HepG2 (cell line): ENCODE results near the gene ZFR. TPM values are rescaled to one million over a fixed set of nuclear protein-coding genes. Genes with fewer than 3 reads are reported as not detected.

Experiments
- ATAC-seq: fragments of 200-7000 bp; cut with Tn5 transposase; 3 replicates; pipeline ENCODE4 v1.9.1; 2020; ENCODE audit warnings: mild to moderate bottlenecking, moderate library complexity
- BruUV-seq: library from RNA; stranded (reverse); fragments of 400-500 nt; replicated peaks from 2 replicates; lab custom pipeline; 2021; lab: Mats Ljungman, UMichigan
- CTCF ChIA-PET: fragments of 300-600 bp; formaldehyde crosslinking; extraction: SDS; loops from one replicate; lab custom pipeline; 2021; ENCODE audit warnings: low total read pairs, inconsistent platforms, low intra/inter-chr PET ratio; lab: Yijun Ruan, JAX
- POLR2A ChIA-PET: fragments of 350-600 bp; sonication (Branson Sonifier 250); formaldehyde crosslinking; loops from one replicate; lab custom pipeline; 2020; ENCODE audit warnings: antibody characterized with exemption, inconsistent platforms; lab: Yijun Ruan, JAX
- DNase-seq: peaks from one replicate; pipeline ENCODE4 v3.0.0-alpha.2; 2015; ENCODE audit warnings: low spot score
- FAIRE-seq: peaks from 3 replicates; lab custom pipeline; 2011; peaks lifted over from hg19 to GRCh38; lab: Jason Lieb, UNC
- H2AFZ ChIP-seq: one replicate; pipeline ENCODE4 v1.6.1; 2011; ENCODE audit warnings: low read length, inconsistent platforms
- H3K27ac ChIP-seq: fragments of 300-600 bp; 3 replicates; pipeline ENCODE4 v1.8.0; 2011; ENCODE audit warnings: mixed run types, mild to moderate bottlenecking, mixed read lengths, low read length, inconsistent platforms; ENCODE audit not compliant: insufficient read depth; ENCODE audit errors: extremely low read length
- H3K27me3 ChIP-seq, 2 experiments: fragments of 200-600 bp in 1 of 2; 2 replicates in 1 of 2; 3 replicates in 1 of 2; pipeline versions ENCODE4 v1.6.0 to v1.8.0; 2011; ENCODE audit warnings: low read length in 2 of 2, mild to moderate bottlenecking in 2 of 2, moderate library complexity in 2 of 2, inconsistent platforms in 1 of 2; ENCODE audit not compliant: insufficient read depth in 2 of 2, control insufficient read depth in 1 of 2
- H3K36me3 ChIP-seq, 2 experiments: fragments of 200-600 bp in 1 of 2; replicated peaks in 1 of 2; 2 replicates in 1 of 2; 3 replicates in 1 of 2; pipeline versions ENCODE4 v1.5.1 to v1.8.0; 2011; ENCODE audit warnings: low read length in 2 of 2, inconsistent platforms in 1 of 2; ENCODE audit not compliant: insufficient read depth in 2 of 2, control insufficient read depth in 1 of 2
- H3K4me1 ChIP-seq: 2 replicates; pipeline ENCODE4 v1.5.1; 2012; ENCODE audit warnings: low read length, inconsistent platforms; ENCODE audit not compliant: insufficient read depth
- H3K4me2 ChIP-seq: 2 replicates; pipeline ENCODE4 v1.6.0; 2011; ENCODE audit warnings: low read depth, low read length, inconsistent platforms
- H3K4me3 ChIP-seq, 3 experiments: fragments of 200-600 bp in 1 of 3; sonication (generic), shearing (Covaris generic) in 1 of 3; replicated peaks in 1 of 3; 2 replicates each; pipeline ENCODE4 v1.5.1; 2011 to 2016; ENCODE audit warnings: low read length in 3 of 3, inconsistent platforms in 2 of 3, low read depth in 2 of 3, mild to moderate bottlenecking in 2 of 3, control low read depth in 1 of 3, mixed read lengths in 1 of 3; ENCODE audit not compliant: insufficient read depth in 1 of 3
- H3K79me2 ChIP-seq: one replicate; pipeline ENCODE4 v1.6.1; 2011; ENCODE audit warnings: low read length, inconsistent platforms; ENCODE audit not compliant: insufficient read depth
- H3K9ac ChIP-seq: 2 replicates; pipeline ENCODE4 v1.6.0; 2011; ENCODE audit warnings: mild to moderate bottlenecking, low read depth, low read length, inconsistent platforms; ENCODE audit not compliant: insufficient read depth
- H3K9me3 ChIP-seq: 2 replicates; pipeline ENCODE4 v1.5.1; 2012; ENCODE audit warnings: mild to moderate bottlenecking, low read length
- H4K20me1 ChIP-seq: 2 replicates; pipeline ENCODE4 v1.6.0; 2011; ENCODE audit warnings: inconsistent platforms, mild to moderate bottlenecking, low read length, moderate library complexity; ENCODE audit not compliant: insufficient read depth
- ATF7-NPFF ChIP-seq: sonication (generic); formaldehyde crosslinking; IDR thresholded peaks from 2 replicates; pipeline ENCODE4 v1.8.1; 2023; ENCODE audit warnings: mild to moderate bottlenecking, low read depth, missing genetic modification reagents, moderate library complexity
- TP53 ChIP-seq: sonication (generic); formaldehyde crosslinking; conservative IDR thresholded peaks from 2 replicates; pipeline ENCODE4 v1.4.0; 2020; ENCODE audit warnings: missing genetic modification reagents
- WIZ ChIP-seq: sonication (generic); formaldehyde crosslinking; IDR thresholded peaks from 2 replicates; pipeline ENCODE4 v1.5.1; 2020; ENCODE audit warnings: mild to moderate bottlenecking, missing genetic modification reagents
- ZBTB7B ChIP-seq: sonication (generic); formaldehyde crosslinking; IDR thresholded peaks from 2 replicates; pipeline ENCODE4 v1.4.0; 2020; ENCODE audit warnings: missing genetic modification reagents
- ZNF17 ChIP-seq: sonication (generic); formaldehyde crosslinking; IDR thresholded peaks from 2 replicates; pipeline ENCODE4 v1.5.0; 2020; ENCODE audit warnings: mild to moderate bottlenecking, missing genetic modification reagents
- ZNF34 ChIP-seq: sonication (generic); formaldehyde crosslinking; IDR thresholded peaks from 2 replicates; pipeline ENCODE4 v1.4.0; 2020; ENCODE audit warnings: mild to moderate bottlenecking, missing genetic modification reagents, borderline replicate concordance
- ZNF646 ChIP-seq: sonication (generic); formaldehyde crosslinking; IDR thresholded peaks from 2 replicates; pipeline ENCODE4 v1.9.0; 2021; ENCODE audit warnings: mild to moderate bottlenecking, missing genetic modification reagents
- ZNF687 ChIP-seq: sonication (generic); formaldehyde crosslinking; IDR thresholded peaks from 2 replicates; pipeline ENCODE4 v1.5.1; 2020; ENCODE audit warnings: mild to moderate bottlenecking, missing genetic modification reagents, moderate library complexity
- ZNF770 ChIP-seq: sonication (generic); formaldehyde crosslinking; IDR thresholded peaks from 2 replicates; pipeline ENCODE4 v1.5.0; 2020; ENCODE audit warnings: mild to moderate bottlenecking, missing genetic modification reagents
- ZNF777 ChIP-seq: sonication (generic); formaldehyde crosslinking; IDR thresholded peaks from 2 replicates; pipeline ENCODE4 v1.4.0; 2020; ENCODE audit warnings: missing genetic modification reagents
- WGBS: methylation state at CpG from one replicate; pipeline ENCODE4 v1.1.6; 2017; ENCODE audit warnings: low lambda C conversion rate; 5-methylcytosine and 5-hydroxymethylcytosine counted together
- in situ Hi-C: cut with HindIII; loops from 2 replicates; pipeline ENCODE4 v1.10.0; 2017; ENCODE audit warnings: low pct_unique_long_range_greater_than_20kb; ENCODE audit not compliant: extremely low pct_ligation_motif_present
- intact Hi-C: fragments of 100-400 bp; cut with micrococcal nuclease; formaldehyde crosslinking; loops from one replicate; pipeline ENCODE4 v1.10.0; 2022; ENCODE audit not compliant: unreplicated experiment
- polyA plus RNA-seq, 8 experiments: library from polyadenylated mRNA; depleted of rRNA in 3 of 8; stranded (reverse) in 7 of 8; unstranded in 1 of 8; fragments of >200 nt; fragmentation: Illumina TruSeq in 4 of 8; extraction: Trizol in 4 of 8; gene quantifications; 2 replicates each; pipeline versions ENCODE4 v1.2.1 to v1.2.3, GENCODE V29; 2011 to 2016; ENCODE audit warnings: low read depth in 4 of 8, missing spikeins in 1 of 8, mixed read lengths in 1 of 8; ENCODE audit not compliant: insufficient read depth in 1 of 8
- total RNA-seq, 5 experiments: library from RNA; depleted of rRNA; stranded (reverse); fragments of >200 nt; fragmentation: Illumina TruSeq; extraction: Trizol; gene quantifications; 2 replicates each; pipeline ENCODE4 v1.2.3, GENCODE V29; 2016; ENCODE audit warnings: low read depth in 1 of 5

The ZFR gene
- total and polyA plus RNA-seq, 2 of the 13 experiments (the other 11 are each of a cell fraction or from before 2014, with no cell fraction given): 89.0 to 92.8 TPM

- TF ChIP-seq ZNF17 (CRISPR knock-in tag): no peak
- no peak for TF ChIP-seq ZBTB7B (CRISPR knock-in tag)
- TF ChIP-seq ZNF34 (CRISPR knock-in tag): no peak
- TF ChIP-seq, all 625 proteins: peak for 0
Measured at GRCh38 chr5:32461441-32462120, 17.0 kb upstream of the ZFR start (continued).

- ATAC-seq: no peak
- no TSS peak for BruUV-seq
- no peaks in the 10 kb centered on the region for H3K36me3 ChIP-seq
- H3K27ac ChIP-seq: no peak overlapping the region
- TF ChIP-seq WIZ (CRISPR knock-in tag) (no peak), TP53 (CRISPR knock-in tag) (no peak), ATF7-NPFF (CRISPR knock-in tag) (no peak), ZNF777 (CRISPR knock-in tag) (no peak), ZNF646 (CRISPR knock-in tag) (no peak), ZNF770 (CRISPR knock-in tag) (no peak), ZNF687 (CRISPR knock-in tag) (no peak)
- peaks cover 19% of the 10 kb centered on the region for H3K4me1 ChIP-seq
- in situ Hi-C loops: no loop called here
- ChIA-PET CTCF (no interaction called here), POLR2A (no interaction called here)
- DNase-seq: no peak
- H3K9me3 ChIP-seq: no peaks in the 10 kb centered on the region
- no peaks in the 10 kb centered on the region for H4K20me1 ChIP-seq
- H3K27me3 ChIP-seq: no peaks in the 10 kb centered on the region; a peak in 2 of 5 replicates
- H2AFZ ChIP-seq: no peak overlapping the region
- H3K79me2 ChIP-seq: no peaks in the 10 kb centered on the region
- intact Hi-C loops: no loop called here
- no peak for FAIRE-seq
- H3K4me2 ChIP-seq: no peak overlapping the region
- 71% methylated on average over 2 of the region's 2 CpGs for WGBS
- H3K9ac ChIP-seq: no peak overlapping the region
- H3K4me3 ChIP-seq: no peak overlapping the region
Measured at GRCh38 chr5:32460702-32461101, 16.2 kb upstream of the ZFR start.
